NCI-H1092 treated with DMSO at 0.1 percent for 48 hours (cell line): ENCODE measurements around the gene PPFIA2.
"Not testable (repeated sequence)": the region's sequence is repeated elsewhere in the genome, so short reads cannot be mapped to it uniquely, and the experiment has no call there.

Source experiments
- DNase-seq: peaks from one replicate; lab custom pipeline; 2025; lab: John Stamatoyannopoulos, UW

Gene PPFIA2

DNA sequence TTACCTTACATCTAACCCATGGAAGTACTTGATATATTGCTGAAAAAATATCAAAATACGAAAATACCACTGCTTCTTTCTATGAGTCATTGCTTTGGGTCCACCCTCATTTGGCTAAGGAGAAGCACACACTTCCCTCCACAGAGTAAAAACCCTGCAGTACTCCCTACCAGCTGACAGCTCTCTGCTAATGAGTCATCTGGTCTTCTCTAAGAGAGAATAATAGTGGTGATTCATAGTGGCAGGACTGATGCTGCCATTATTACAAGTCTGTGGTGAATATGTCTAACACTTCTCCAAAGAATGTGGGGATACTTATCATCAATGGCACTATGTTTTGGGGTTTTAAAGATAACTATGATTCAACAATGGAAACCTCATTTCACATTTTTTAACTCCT, 90.7 kb downstream of the PPFIA2 start:
- DNase-seq, result no peak

DNA sequence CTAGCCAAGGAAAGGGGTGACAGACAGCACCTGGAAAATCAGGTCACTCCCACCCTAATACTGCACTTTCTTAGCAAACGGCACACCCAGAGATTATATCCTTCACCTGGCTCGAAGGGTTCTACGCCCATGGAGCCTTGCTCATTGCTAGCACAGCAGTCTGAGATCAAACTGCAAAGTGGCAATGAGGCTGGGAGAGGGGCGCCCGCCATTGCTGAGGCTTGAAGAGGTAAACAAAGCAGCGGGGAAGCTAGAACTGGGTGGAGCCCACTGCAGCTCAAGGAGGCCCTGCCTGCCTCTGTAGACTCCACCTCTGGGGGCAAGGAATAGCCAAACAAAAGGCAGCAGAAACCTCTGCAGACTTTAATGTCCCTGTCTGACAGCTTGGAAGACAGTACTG, 99.8 kb downstream of the PPFIA2 start:
- not testable (repeated sequence) for DNase-seq

- DNase-seq, result peak; percentile 60
Observed at GRCh38 chr12:81644503-81644902, 114.6 kb downstream of the PPFIA2 start.

- DNase-seq, result no peak
Observed at GRCh38 chr12:81639196-81639595, 120.0 kb downstream of the PPFIA2 start.

GRCh38 chr12:81633127-81633526, 126.0 kb downstream of the PPFIA2 start:
- no peak for DNase-seq

- peak; percentile 65 for DNase-seq
Observed at GRCh38 chr12:81627336-81628189, 131.6 kb downstream of the PPFIA2 start.

DNA sequence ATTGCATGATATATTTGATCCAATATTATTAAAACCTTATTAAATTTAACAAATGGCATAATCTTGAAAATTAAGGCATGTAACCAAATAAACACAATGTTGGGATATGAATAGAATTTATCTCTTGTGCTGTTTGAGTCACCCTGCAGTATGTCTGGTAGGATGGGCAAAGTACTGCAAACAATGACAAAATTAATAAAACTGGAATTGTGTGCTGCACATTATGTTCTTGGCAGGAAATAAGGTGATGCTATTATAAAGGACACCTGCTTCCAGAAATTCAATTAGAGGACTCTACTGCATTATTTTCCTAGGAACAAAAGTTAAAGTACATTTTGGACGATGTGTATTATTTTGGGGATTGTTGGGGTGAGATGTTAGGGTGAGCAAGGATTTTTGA, 132.7 kb downstream of the PPFIA2 start:
- DNase-seq, result no peak

DNA sequence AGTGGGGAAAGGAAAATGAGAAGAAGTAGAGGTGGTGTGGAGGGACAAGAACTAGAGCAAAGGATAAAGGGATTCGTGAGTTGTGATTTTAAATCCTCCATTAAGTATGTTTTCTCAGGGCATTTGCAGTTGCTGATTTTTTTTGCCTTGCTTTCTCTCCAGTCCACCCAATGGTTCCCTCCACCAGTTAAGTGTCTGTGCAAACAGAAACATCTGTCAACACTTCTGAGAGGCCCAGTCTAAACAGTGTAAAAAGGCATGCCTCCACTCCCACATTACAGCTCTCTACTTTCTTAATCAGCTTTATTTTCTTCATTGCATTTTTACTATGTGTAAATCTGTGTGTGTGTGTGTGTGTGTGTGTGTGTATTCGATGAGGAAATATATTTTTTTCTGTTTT, 141.2 kb downstream of the PPFIA2 start:
- peak; percentile 66 for DNase-seq

DNA sequence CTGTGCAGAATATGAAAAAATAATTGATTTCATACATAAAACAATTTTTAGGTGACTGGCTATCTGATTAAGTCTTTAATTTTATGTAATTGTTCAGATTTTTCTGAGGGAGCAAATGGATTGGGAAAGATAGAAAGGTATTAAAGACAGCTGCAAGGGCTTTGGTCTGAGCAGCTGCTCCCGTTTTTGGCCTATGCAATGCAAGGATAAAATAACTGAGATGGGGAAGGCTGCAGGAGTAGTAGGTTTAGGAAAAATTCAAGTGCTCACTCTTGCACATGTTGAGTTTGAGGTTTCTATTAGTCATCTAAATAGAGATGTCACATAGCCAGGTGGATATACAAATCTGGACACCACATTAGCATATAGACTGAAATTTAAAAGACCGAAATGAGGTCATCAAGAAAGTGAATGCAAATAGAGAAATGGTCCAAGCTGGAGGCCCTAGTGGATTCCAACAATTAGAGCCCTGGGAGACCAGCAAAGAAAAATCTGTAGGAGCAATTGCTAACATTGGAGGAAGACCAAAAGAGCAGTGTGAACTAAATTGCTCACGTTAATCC, 144.0 kb downstream of the PPFIA2 start:
- DNase-seq, result no peak

DNA sequence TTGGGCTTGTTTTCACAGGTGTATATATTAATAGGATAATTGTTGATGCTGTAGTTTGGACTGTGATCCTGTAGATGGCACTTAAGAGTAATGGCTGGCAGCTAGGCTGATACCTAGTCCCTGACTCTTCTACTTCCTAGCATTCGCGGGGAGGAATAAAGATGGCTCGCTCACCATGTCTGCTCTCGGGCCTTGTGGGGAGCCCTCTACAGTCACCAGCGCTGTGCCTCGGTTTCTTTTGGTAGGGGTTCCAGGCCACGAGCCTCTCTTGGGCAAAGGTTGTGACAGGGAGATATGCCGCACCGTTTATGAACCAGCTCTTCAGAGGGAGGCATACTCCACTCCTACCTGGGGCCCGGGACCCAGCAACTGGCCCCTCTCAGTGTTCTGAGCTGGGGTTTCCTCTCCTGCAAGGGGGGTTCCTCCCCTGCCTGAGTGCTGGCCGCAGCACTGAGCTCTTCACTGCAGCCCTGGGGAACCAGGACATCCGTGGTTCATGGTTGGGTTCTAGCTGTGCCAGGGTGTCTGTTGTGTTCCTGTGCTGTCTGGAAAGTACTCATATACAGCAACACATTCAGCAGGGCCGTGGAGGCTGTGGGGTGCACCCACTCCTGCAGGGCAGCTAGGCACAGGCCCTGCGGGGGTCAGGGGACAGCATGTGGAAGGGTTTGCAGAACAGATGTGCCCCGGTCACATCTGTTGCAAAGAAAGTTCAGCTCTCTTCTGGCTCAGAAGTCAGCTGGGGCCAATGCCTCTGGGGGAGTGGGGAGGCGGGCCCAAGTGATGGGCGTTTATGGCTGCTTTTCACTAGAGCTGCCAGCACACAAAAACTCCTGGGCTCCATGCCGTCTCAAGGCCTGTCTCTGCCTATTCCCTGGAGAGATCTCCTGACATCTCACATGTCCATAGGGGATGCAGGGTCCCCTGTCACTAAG, 147.9 kb downstream of the PPFIA2 start:
- no peak for DNase-seq

DNA sequence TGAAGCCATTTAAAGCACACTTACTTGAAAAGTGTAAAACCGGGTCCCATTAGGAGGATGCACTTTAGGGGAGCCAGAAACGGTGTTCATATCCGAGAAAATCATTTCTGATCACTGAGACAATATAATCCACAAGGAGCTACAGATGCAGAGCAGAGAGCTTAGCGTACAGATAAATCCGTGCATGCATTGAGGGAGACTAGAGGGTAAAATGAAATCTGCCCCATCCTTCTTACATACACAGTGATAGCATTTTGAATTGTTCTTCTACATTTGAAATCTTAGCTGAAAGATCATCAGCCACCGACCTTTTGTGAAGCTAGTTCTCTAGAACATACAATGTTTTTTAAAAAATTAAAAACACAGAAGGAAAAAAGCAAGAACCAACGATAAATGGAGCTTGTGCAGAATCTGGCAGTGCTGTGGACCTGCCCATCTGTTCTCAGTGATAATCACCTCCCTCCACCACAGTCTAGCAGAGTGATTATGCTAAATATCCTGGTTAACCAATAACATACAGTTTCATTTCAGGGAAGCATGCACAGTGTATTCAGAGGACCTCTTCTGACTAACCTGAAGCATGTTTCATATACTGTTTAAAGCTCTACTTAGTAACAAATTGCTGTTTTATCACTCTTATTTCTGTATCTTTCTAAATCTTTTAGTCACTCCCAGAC, 161.1 kb downstream of the PPFIA2 start:
- DNase-seq, result peak; percentile 43

DNA sequence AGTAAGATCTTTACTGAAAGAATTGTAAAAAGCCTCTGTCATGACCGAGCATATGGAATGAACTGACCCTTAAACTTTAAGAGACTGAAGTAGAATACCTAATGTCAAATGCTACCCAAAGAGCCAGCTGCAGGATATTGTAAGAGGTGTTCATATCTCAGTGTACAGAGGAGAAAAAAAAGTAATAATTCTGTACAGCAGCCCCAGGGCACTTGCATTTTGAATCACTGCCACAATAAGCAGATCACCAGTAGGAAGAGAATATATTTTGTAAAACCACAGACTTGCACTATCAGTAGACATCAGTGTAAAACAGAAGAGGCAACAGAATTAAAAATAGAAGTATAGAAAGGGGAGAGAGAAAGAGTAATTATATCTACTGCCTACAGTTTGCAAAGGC, 162.6 kb downstream of the PPFIA2 start:
- DNase-seq, result peak; percentile 28

GRCh38 chr12:81591256-81591655, 167.9 kb downstream of the PPFIA2 start:
- DNase-seq, result no peak

DNA sequence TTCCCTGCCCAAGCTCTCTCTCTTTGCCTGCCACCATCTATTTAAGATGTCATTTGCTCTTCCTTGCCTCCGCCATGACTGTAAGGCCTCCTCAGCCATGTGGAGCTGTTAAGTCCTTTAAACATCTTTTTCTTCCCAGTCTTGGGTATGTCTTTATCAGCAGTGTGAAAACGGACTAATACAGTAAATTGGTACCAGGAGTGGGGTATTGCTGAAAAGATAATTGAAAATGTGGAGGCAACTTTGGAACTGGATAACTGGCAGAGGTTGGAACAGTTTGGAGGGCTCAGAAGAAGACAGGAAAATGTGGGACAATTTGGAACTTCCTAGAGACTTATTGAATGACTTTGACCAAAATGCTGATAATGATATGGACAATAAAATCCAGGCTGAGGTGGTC, 168.4 kb downstream of the PPFIA2 start:
- DNase-seq, result not testable (repeated sequence)

DNA sequence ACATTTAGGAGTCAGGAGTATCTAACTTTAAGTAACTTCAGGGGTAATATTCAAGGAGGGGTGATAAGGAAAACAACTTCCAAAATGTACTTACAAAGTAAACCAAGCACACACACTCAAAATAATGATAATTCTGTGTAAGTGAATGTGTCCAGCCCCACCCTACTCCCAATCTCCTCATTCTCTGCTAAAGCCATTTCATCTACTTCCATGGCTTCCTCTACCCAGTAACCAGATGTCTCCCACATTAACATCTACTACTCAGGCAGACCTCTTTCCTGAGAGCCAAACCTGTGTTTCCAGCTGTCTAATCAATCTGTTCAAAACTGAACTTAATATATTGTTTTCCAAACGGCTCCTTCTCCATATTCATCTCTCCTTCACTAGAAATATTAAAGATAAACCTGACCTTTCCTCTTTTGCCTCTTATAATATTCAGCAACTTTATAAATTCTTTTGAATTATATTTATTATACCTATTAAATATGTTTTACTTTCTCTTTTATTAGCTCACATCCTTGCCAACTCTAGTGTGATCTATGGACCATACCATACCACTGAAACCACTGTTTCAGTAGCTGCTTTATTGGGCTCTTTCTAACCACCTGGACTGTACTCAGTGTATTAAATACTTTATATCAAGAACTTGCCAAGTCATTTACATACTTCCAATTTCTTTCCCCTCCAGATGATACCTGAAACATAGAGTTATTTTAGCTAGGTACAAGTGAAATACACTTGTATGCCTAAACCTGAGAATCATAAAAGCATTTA, 170.7 kb downstream of the PPFIA2 start:
- no peak for DNase-seq

GRCh38 chr12:81585787-81586186, 173.4 kb downstream of the PPFIA2 start:
- no peak for DNase-seq

DNA sequence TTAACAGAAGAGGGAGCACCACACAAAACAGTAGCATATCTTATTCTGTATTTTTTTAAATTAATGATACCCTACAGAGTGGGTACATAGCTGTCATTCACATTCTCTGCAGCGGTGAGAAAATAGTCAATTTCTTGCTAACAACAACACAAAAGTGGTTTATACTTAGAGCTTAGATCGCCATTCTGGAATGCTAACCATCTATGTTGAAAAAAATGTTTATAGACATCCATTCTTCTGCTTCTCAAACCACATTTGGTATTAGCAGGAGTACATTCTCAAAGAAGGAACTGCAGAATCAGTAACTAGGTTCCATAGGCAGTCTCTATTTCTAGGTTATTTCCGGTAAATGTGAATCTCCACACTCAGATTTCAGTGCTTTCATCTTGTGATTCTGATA, 185.9 kb downstream of the PPFIA2 start:
- no peak for DNase-seq

DNA sequence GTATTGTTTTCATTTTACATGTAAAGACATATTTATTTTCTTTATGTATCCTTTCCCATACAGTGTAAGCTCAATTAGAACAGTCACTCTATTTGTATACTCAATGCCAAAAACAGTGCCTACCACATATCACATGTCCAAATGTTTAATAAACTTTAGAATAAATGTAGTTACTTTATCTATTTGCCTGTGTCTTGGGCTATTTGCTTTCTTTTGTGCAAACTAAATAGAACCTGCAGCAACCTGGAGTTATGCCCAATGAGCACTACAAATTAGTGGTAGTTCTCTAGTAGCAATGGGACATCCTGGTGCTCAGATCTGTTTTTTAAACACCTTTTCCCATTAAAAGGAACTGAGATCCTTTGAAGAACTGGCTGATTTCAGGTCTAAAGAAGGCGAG, 186.7 kb downstream of the PPFIA2 start:
- no peak for DNase-seq

GRCh38 chr12:81570234-81570633, 188.9 kb downstream of the PPFIA2 start:
- DNase-seq, result no peak

- no peak for DNase-seq
Observed at GRCh38 chr12:81564237-81564636, 194.9 kb downstream of the PPFIA2 start.

DNA sequence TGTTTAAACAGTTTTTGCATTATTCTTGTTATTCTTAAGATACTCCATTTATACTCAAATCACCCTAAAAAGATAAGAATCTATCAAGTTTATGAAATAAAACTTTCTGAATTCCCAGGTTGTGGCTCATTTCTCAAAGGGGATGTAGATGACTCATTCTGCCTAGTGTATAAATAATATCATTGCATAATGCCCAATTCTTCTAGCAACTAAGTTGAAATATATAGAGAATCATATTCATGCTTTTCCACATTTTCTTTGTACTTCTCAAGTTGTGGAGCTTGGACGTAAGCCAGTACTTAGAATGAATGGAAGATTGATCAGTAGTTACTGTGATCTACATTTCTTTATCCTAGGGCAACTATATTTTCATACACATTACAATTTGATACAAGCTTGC, 201.1 kb downstream of the PPFIA2 start:
- DNase-seq, result no peak
